Astrocyte (in vitro differentiated cells and primary cell): ENCODE results near the gene SLC5A2.

Experiments used
- CTCF ChIP-seq: IDR thresholded peaks from 2 replicates; pipeline ENCODE4 v1.5.1; 2011; ENCODE audit warnings: low read depth, mild to moderate bottlenecking, inconsistent platforms, low read length, moderate library complexity; ENCODE audit not compliant: insufficient read depth
- EZH2 ChIP-seq: IDR thresholded peaks from 2 replicates; pipeline ENCODE4 v1.6.1; 2012; ENCODE audit warnings: mild to moderate bottlenecking, low read length, inconsistent platforms; ENCODE audit not compliant: insufficient read depth

- TF ChIP-seq CTCF (no peak), EZH2 (no peak)
Measured at GRCh38 chr16:31491778-31492418, 9.0 kb downstream of the SLC5A2 start.
